BE2C (cell line): ENCODE measurements around the gene TRMT2A.
A peak's percentile ranks its signal among the peaks of the same experiment; 100 is the strongest.

Source experiments
- DNase-seq: peaks from one replicate; pipeline ENCODE4 v3.0.0-alpha.2; 2020
- H3K27me3 ChIP-seq: fragments of 250-450 bp; sonication (Bioruptor Pico); 2 replicates; pipeline ENCODE4 v1.5.1; 2020; ENCODE audit warnings: mild to moderate bottlenecking
- H3K36me3 ChIP-seq: fragments of 250-450 bp; sonication (Bioruptor Pico); 2 replicates; pipeline ENCODE4 v1.5.1; 2020; ENCODE audit warnings: mild to moderate bottlenecking
- H3K4me1 ChIP-seq: fragments of 250-450 bp; sonication (Bioruptor Pico); 2 replicates; pipeline ENCODE4 v1.5.1; 2020
- H3K4me3 ChIP-seq: 2 replicates; pipeline ENCODE4 v1.5.1; 2011; ENCODE audit warnings: low read depth, low read length
- H3K9me3 ChIP-seq: fragments of 250-450 bp; sonication (Bioruptor Pico); 2 replicates; pipeline ENCODE4 v1.5.1; 2020
- TF ChIP-seq, protein P1 (sequence below): IDR thresholded peaks from 2 replicates; pipeline ENCODE4 v1.5.1; 2012; ENCODE audit warnings: mild to moderate bottlenecking, low read depth, low read length

The TRMT2A gene

DNA sequence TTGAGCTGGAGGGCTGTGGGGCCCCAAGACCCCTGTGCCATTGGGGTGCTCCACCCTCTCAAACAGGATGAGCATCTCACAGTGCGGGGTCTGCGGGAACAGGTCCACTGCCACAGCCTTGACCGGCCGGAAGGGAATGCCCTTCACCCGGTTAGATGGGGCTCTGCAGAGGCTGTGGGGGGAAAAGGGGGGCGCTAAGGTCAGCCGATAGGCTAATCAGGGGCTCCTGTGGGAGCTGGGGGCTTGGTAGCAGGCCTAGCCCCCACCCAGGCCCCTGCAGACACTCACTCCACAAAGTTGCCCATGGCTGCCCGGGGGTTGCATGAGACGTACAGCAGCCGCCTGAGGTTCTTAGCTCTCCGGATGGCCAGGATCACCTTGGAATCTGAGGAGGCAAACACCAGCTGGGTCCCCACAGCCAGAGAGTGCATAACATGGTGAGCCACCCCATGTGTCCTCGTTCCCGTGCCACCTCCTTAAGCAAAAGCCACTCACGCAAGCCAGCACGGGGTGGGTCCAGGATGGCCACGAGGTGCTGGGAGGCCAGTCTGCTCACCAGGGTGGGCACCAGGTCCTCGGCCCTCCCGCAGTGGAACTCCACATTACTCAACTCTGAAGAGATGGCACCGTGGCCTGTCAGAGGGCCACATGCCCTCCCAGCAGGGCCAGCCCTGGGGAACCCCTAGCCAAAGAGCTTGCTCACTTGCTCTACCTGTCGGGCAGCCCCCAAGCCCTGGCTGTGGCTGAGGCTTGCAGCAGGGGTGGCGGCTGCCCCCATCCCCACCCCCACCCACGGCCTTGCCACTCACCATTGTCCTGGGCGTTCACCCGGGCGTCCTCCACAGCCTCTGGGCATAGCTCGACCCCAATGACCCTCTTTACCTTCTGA is 4.2 kb downstream of the TRMT2A start:
- no peaks in the 10 kb centered on the region for H3K27me3 ChIP-seq
- H3K4me1 ChIP-seq = no peaks in the 10 kb centered on the region; the same call in 1 of the 2 replicates
- peaks cover 83% of the 10 kb centered on the region for H3K36me3 ChIP-seq
- no peaks in the 10 kb centered on the region for H3K9me3 ChIP-seq
- no peak overlapping the region for H3K4me3 ChIP-seq
- no peak for DNase-seq
- TF ChIP-seq, protein P1, sequence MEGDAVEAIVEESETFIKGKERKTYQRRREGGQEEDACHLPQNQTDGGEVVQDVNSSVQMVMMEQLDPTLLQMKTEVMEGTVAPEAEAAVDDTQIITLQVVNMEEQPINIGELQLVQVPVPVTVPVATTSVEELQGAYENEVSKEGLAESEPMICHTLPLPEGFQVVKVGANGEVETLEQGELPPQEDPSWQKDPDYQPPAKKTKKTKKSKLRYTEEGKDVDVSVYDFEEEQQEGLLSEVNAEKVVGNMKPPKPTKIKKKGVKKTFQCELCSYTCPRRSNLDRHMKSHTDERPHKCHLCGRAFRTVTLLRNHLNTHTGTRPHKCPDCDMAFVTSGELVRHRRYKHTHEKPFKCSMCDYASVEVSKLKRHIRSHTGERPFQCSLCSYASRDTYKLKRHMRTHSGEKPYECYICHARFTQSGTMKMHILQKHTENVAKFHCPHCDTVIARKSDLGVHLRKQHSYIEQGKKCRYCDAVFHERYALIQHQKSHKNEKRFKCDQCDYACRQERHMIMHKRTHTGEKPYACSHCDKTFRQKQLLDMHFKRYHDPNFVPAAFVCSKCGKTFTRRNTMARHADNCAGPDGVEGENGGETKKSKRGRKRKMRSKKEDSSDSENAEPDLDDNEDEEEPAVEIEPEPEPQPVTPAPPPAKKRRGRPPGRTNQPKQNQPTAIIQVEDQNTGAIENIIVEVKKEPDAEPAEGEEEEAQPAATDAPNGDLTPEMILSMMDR = no peak

DNA sequence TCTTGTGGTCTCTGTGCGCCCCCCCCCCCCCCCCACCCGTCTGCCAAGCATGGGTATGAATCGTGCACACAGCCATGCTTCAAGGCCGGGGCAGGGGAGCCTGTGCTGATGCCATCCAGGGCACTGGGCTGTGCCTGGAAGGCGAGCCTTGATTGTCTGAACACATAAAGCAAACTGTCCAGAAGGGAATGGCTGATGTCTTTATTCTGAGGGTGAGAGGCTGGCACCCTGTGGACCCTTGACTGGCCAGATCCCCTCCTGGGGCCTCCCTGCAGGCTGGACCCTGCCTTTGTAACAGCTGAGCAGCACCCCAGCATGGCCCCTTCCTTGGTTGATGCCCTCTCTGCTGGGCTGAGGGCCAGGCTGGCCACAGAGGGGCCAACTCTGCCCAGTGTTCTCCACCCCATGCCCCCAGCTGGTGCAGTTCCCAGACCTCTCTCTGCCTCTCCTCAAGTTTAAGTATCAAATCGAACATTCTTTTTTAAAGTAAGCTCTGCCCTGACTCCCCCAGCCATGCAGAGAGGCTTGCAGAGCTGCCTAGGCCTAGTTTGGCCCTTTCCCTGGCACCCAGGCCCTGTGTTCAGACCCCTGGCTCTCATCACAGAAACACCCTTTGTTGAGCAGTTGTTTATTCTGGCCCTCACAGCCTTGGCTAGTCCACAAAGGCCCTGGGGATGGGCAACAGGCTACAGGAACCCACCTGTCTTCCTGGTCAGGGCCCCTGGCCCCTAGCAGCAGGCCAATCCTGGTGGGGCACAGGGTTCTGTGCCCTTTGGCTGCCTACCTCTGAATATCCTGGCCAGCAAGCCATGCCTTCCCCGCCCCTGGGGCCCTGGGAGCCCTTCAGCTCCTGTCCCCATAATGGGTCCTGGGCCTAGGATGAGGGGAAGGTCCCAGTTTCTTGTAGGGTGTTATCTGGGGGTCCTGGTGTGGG is 5.1 kb downstream of the TRMT2A start:
- Histone ChIP-seq H3K36me3 (peaks cover 90% of the 10 kb centered on the region), H3K27me3 (no peaks in the 10 kb centered on the region), H3K9me3 (no peaks in the 10 kb centered on the region), H3K4me3 (no peak overlapping the region), H3K4me1 (no peaks in the 10 kb centered on the region; the same call in 1 of the 2 replicates)
- no peak for DNase-seq
- TF ChIP-seq, protein P1 = no peak

DNA sequence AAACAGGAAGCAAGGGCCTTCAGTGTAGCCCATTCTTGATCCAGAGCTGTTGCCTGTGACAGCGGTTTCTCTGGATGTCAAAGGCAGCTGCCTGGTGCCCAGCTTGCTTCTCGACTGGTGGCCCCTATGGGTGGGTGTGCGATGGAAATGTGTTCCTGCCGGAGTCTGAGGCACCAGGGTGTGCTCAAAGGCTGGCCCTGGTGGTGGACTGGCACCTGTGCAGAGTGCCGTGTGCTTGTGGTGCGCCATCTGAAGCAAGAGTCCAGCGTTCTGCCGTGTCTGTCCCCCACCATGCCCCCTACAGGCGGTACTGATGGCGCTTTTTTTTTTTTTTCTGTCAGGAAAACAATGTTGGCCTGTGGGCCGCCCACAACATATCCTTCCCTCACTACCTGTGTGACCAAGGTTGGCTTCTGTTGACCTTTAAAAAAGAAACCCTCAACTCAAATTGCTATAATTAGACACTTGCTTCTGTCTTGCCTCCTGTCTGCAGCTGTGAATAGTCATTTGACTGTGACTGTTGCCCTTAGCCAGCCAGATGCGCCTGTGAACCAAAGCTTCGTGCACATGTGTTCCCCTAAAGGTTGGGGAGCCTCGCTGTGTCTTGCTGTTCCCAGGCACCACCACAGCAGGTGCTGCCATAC is 5.9 kb downstream of the TRMT2A start:
- peaks cover 98% of the 10 kb centered on the region for H3K36me3 ChIP-seq
- peak; percentile 74 for DNase-seq
- H3K9me3 ChIP-seq = no peaks in the 10 kb centered on the region
- H3K4me3 ChIP-seq = no peak overlapping the region
- H3K4me1 ChIP-seq = no peaks in the 10 kb centered on the region; the same call in 1 of the 2 replicates
- no peaks in the 10 kb centered on the region for H3K27me3 ChIP-seq
- TF ChIP-seq, protein P1 = peak; percentile 81

GRCh38 chr22:20110359-20110985 is 6.6 kb downstream of the TRMT2A start:
- TF ChIP-seq, protein P1 = no peak
- no peak for DNase-seq
- no peaks in the 10 kb centered on the region for H3K9me3 ChIP-seq
- H3K4me1 ChIP-seq = no peaks in the 10 kb centered on the region
- H3K27me3 ChIP-seq = no peaks in the 10 kb centered on the region
- no peak overlapping the region for H3K4me3 ChIP-seq
- peaks cover 98% of the 10 kb centered on the region for H3K36me3 ChIP-seq

GRCh38 chr22:20109411-20110358 is 7.3 kb downstream of the TRMT2A start:
- DNase-seq = no peak
- H3K4me1 ChIP-seq = no peaks in the 10 kb centered on the region
- H3K36me3 ChIP-seq = peaks cover 98% of the 10 kb centered on the region
- TF ChIP-seq, protein P1 = no peak
- H3K4me3 ChIP-seq = no peak overlapping the region
- no peaks in the 10 kb centered on the region for H3K9me3 ChIP-seq
- H3K27me3 ChIP-seq = no peaks in the 10 kb centered on the region
